Measurements from ENCODE around the gene PLEKHA7.

- TF ChIP-seq POLR2A (IDR thresholded peaks at IDR 0.05; ENCODE audit: low read depth, low read length) (no peak), POLR2AphosphoS5 (IDR thresholded peaks at IDR 0.05; ENCODE audit: low read depth, low read length) (no peak), TAF1 (IDR thresholded peaks at IDR 0.05; ENCODE audit: low read depth, low read length) (no peak), SPI1 (IDR thresholded peaks at IDR 0.05; ENCODE audit: low read depth, low read length) (no peak)
Measured at GRCh38 chr11:16905375-16905774, 108.8 kb downstream of the PLEKHA7 start.

Data from GM12891 (cell line).